ENCODE measurements around the gene DPYD.

Gene DPYD

DNA sequence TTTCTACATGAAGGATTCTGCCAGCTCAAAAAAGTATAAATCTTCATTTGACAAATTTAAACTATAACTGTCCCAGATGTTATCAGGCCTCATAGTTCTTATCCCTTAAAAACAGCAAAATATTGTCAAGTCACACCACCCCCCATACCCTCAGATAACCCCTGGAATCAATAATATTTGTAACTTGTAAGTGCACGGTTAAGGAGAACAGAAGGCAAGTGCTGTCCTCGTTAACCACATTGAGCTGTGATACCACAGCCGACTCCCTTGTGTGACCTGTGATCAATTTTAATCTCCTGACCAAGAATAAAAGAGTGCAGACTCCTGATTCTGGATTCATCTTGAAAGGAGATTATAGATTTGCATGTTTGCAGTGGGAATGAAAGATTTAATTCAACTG is 310.7 kb downstream of the DPYD start:
- DNase-seq (ENCODE audit: low read depth): no peak

GRCh38 chr1:97608272-97608671 is 312.6 kb downstream of the DPYD start:
- no peak for DNase-seq (ENCODE audit: low read depth)

GRCh38 chr1:97603776-97604175 is 317.1 kb downstream of the DPYD start:
- DNase-seq (ENCODE audit: low read depth): no peak

DNA sequence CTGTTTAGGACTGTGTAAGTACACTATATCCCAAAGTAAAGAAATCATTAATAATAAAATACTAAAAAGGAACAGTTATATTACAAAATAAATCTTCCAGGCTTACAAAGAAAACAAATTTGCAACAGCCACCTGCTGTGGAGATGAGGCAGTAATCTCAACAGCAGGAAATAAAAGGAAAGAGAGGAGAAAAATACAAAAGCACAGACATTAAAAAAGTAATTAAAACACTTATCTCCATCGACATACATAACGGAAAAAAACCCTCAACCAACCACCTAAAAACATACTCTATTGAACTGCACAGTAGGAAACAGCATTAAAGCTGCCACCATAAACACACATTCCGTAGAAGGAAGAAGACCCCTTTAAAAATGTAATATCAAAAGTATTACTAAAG is 317.6 kb downstream of the DPYD start:
- DNase-seq (ENCODE audit: low read depth): no peak

GRCh38 chr1:97599447-97599846 is 321.4 kb downstream of the DPYD start:
- DNase-seq (ENCODE audit: low read depth): no peak

GRCh38 chr1:97593192-97593591 is 327.6 kb downstream of the DPYD start:
- DNase-seq (ENCODE audit: low read depth): no peak

GRCh38 chr1:97588772-97589171 is 332.1 kb downstream of the DPYD start:
- DNase-seq (ENCODE audit: low read depth): no peak

GRCh38 chr1:97581614-97582051 is 339.2 kb downstream of the DPYD start:
- no peak for DNase-seq (ENCODE audit: low read depth)

GRCh38 chr1:97577613-97578012 is 343.2 kb downstream of the DPYD start:
- DNase-seq (ENCODE audit: low read depth): no peak

- DNase-seq (ENCODE audit: low read depth): no peak
These were observed 347.3 kb downstream of the DPYD start for GRCh38 chr1:97573553-97573952.

- no peak for DNase-seq (ENCODE audit: low read depth)
These were observed 348.3 kb downstream of the DPYD start for GRCh38 chr1:97572561-97572960.

GRCh38 chr1:97571760-97572159 is 349.1 kb downstream of the DPYD start:
- no peak for DNase-seq (ENCODE audit: low read depth)

GRCh38 chr1:97570691-97571090 is 350.1 kb downstream of the DPYD start:
- no peak for DNase-seq (ENCODE audit: low read depth)

GRCh38 chr1:97567000-97567749 is 353.7 kb downstream of the DPYD start:
- no peak for DNase-seq (ENCODE audit: low read depth)

DNA sequence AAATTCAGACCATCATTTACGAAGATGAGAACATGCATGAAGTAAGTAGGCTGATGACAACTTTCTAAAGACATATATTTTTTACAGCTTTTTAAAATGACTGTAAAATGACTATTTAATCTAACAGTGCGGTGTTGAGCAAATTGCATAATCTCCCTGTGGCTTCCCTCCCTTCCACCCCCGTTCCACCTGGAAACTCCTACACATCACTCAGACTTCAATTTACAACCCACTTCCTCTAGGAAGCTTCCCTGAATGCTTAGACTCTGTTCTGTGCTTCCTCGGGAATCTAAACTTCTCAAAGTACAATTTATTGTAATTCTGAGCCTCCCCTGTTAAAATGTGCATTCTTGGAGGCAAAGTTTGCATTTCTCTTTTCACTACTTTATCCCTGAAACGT is 354.9 kb downstream of the DPYD start:
- no peak for DNase-seq (ENCODE audit: low read depth)

DNA sequence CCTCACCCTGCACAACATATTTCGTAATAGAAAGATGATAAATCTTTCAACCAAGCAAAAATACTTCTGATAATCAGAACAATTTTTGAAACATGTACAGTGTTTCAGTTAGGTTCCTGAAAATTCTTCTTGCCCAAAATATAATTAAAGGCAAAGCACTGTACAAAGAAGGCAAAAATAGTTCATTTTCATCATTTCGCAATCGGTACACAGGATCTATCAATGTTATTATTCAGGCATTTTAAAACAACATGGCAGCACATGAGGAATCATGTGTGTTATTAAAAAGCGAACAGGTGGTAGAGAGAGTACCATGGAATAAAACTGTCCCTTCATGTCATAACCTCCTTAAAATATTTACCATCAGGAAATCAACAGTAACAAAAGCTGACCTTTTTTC is 356.9 kb downstream of the DPYD start:
- no peak for DNase-seq (ENCODE audit: low read depth)

- DNase-seq (ENCODE audit: low read depth): no peak
These were observed 358.8 kb downstream of the DPYD start for GRCh38 chr1:97562081-97562480.

GRCh38 chr1:97560714-97561113 is 360.1 kb downstream of the DPYD start:
- no peak for DNase-seq (ENCODE audit: low read depth)

DNA sequence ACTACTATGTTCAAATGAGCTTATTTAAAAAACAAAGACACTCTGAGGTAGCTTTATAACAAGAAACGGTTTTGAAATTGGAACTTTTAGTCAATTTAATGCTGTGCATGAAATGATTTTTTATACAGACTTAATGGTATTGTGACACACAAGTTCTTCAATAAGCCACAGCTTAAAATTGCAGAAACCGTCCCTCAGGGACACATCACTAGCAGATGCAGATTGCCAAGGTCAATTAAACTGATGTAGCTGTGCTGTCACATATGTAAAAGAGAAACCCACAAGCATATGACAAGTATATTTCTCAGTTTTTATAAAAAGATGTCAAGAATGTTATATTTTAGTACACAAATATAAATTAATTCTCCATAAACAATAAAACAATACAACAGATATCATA is 366.9 kb downstream of the DPYD start:
- no peak for DNase-seq (ENCODE audit: low read depth)

- DNase-seq (ENCODE audit: low read depth): no peak
These were observed 369.7 kb downstream of the DPYD start for GRCh38 chr1:97551113-97551512.

- DNase-seq (ENCODE audit: low read depth): no peak
These were observed 375.4 kb downstream of the DPYD start for GRCh38 chr1:97545446-97545845.

DNA sequence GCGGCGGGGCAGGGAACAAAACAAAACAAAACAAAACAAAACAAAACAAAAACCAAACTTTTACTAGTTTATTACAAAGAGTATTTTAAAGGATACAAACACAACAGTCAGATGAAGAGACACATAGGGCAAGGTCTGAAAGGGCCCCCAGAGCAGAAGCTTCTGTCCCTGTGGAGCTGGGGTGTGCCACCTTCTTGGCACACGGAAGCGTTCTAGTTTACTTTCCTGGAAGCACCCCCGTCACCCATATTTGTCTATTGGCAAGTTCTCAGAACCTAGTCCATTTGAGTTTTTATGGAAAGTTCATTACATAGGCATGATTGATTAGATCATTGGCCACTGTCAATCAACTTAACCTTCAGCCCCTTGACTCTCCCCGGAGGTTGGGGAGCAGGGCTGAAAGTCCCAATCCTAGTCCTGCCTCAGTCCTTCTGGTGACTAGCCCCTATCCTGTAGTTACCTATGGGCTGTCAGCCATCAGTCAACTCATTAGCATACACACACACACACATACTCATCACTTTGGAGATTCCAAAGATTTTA is 380.4 kb downstream of the DPYD start:
- no peak for DNase-seq (ENCODE audit: low read depth)

GRCh38 chr1:97538113-97538512 is 382.7 kb downstream of the DPYD start:
- no peak for DNase-seq (ENCODE audit: low read depth)

DNA sequence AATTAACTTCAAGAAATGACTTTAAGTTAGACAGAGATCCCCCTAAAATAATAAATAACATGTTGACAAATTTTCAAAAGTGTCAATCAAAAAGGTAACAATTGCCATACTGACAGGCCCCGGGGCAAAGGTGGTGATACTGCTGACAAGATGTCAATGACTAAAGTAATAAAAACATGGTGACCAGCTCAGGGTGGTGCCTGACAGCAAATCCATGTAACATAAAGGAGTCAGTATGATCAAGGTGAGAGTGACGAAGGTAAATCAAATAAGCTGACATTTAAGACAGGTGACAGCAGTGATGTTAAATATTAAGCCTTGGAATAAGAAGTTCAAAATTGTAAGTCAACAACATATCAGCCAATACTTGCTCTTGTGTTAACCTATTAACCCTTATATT is 387.5 kb downstream of the DPYD start:
- no peak for DNase-seq (ENCODE audit: low read depth)
